ENCODE results near the gene ZNF587.
A peak's percentile ranks its signal among the peaks of the same experiment; 100 is the strongest.
"Not testable (repeated sequence)": the region's sequence is repeated elsewhere in the genome, so short reads cannot be mapped to it uniquely, and the experiment has no call there.

Gene ZNF587

GRCh38 chr19:57812975-57813820 lies 36.5 kb upstream of the ZNF587 start:
- not testable (repeated sequence) for H3K18ac ChIP-seq (ENCODE audit: low read depth in 1 of 2, low read length in 2 of 2); H3K9me3 ChIP-seq (ENCODE audit: control insufficient read depth, low read length); H2AK5ac ChIP-seq (ENCODE audit: low read length, severe bottlenecking); H3K23ac ChIP-seq (ENCODE audit: low read length in 2 of 2); H4K91ac ChIP-seq (ENCODE audit: low read length); H3K27ac ChIP-seq (ENCODE audit: low read length, poor library complexity, severe bottlenecking); H2BK12ac ChIP-seq (ENCODE audit: low read length in 2 of 2); H3K14ac ChIP-seq (ENCODE audit: low read length in 2 of 2); H3K27me3 ChIP-seq (ENCODE audit: control insufficient read depth in 1 of 2, insufficient read depth in 1 of 2, low read length in 2 of 2); H3K4me3 ChIP-seq (ENCODE audit: insufficient read depth in 1 of 2, low read depth in 1 of 2, low read length in 2 of 2); H3K4ac ChIP-seq (ENCODE audit: low read depth in 1 of 2, low read length in 2 of 2); H3K4me1 ChIP-seq (ENCODE audit: control insufficient read depth, insufficient read depth, low read depth, low read length); H2BK120ac ChIP-seq (ENCODE audit: low read depth, low read length); H2BK15ac ChIP-seq (ENCODE audit: low read depth, poor library complexity, severe bottlenecking); H3K4me2 ChIP-seq (ENCODE audit: low read length, poor library complexity, severe bottlenecking); H4K8ac ChIP-seq (ENCODE audit: low read length); H2AFZ ChIP-seq (ENCODE audit: low read depth, low read length); H3K9ac ChIP-seq (ENCODE audit: low read length); H2BK5ac ChIP-seq (ENCODE audit: low read depth, low read length, poor library complexity, severe bottlenecking); DNase-seq
- Histone ChIP-seq H3K36me3 (ENCODE audit: control insufficient read depth in 1 of 2, insufficient read depth in 2 of 2, low read depth in 1 of 2, low read length in 2 of 2) (peaks cover 14 to 25% of the 10 kb centered on the region in 2 experiments), H3K79me1 (replicated peaks; ENCODE audit: low read length, poor library complexity, severe bottlenecking) (peaks cover 27% of the 10 kb centered on the region)
- whole genome bisulfite sequencing: 93% methylated on average over 10 of the region's 13 CpGs

- Histone ChIP-seq H4K91ac (ENCODE audit: low read length) (peak overlapping the region; percentile 2), H2BK12ac (ENCODE audit: low read length in 2 of 2) (peak overlapping the region in 1 of 2 experiments; percentile 25), H3K4ac (ENCODE audit: low read depth in 1 of 2, low read length in 2 of 2) (no peak overlapping the region), H3K14ac (ENCODE audit: low read length in 2 of 2) (no peak overlapping the region), H3K36me3 (ENCODE audit: control insufficient read depth in 1 of 2, insufficient read depth in 2 of 2, low read depth in 1 of 2, low read length in 2 of 2) (peaks cover 14 to 21% of the 10 kb centered on the region in 2 experiments), H2AK5ac (ENCODE audit: low read length, severe bottlenecking) (no peak overlapping the region), H4K8ac (ENCODE audit: low read length) (peak overlapping the region; percentile 78), H3K27ac (ENCODE audit: low read length, poor library complexity, severe bottlenecking) (no peak overlapping the region), H2AFZ (ENCODE audit: low read depth, low read length) (peak overlapping the region; percentile 16), H3K9ac (ENCODE audit: low read length) (peak overlapping the region; percentile 95), H3K18ac (ENCODE audit: low read depth in 1 of 2, low read length in 2 of 2) (peak overlapping the region in 1 of 2 experiments; percentile 69), H3K9me3 (ENCODE audit: control insufficient read depth, low read length) (no peaks in the 10 kb centered on the region), H3K4me3 (ENCODE audit: insufficient read depth in 1 of 2, low read depth in 1 of 2, low read length in 2 of 2) (peak overlapping the region; percentile 71 to 99), H2BK120ac (ENCODE audit: low read depth, low read length) (no peak overlapping the region), H3K23ac (ENCODE audit: low read length in 2 of 2) (peak overlapping the region in 1 of 2 experiments; percentile 9), H3K4me2 (ENCODE audit: low read length, poor library complexity, severe bottlenecking) (peak overlapping the region; percentile 72), H3K27me3 (ENCODE audit: control insufficient read depth in 1 of 2, insufficient read depth in 1 of 2, low read length in 2 of 2) (no peaks in the 10 kb centered on the region), H2BK5ac (ENCODE audit: low read depth, low read length, poor library complexity, severe bottlenecking) (no peak overlapping the region), H3K4me1 (ENCODE audit: control insufficient read depth, insufficient read depth, low read depth, low read length) (peaks cover 10% of the 10 kb centered on the region), H2BK15ac (ENCODE audit: low read depth, poor library complexity, severe bottlenecking) (no peak overlapping the region), H3K79me1 (replicated peaks; ENCODE audit: low read length, poor library complexity, severe bottlenecking) (peaks cover 26% of the 10 kb centered on the region)
- DNase-seq: peak; percentile 6
- 15% methylated on average over 11 of the region's 13 CpGs for WGBS
Observed at GRCh38 chr19:57813919-57814504, 35.6 kb upstream of the ZNF587 start.

GRCh38 chr19:57814505-57815246 lies 35.0 kb upstream of the ZNF587 start, which contains the start of gene ZNF552:
TSS of gene ZNF552 (minus strand) at chr19:57814913. CDS start at chr19:57814743, 170 bp downstream.
- H4K91ac ChIP-seq (ENCODE audit: low read length): peak within 1 kb of the TSS; percentile 2
- H3K79me1 ChIP-seq (replicated peaks; ENCODE audit: low read length, poor library complexity, severe bottlenecking): peaks cover 25% of the 10 kb centered on the region
- no peaks in the 10 kb centered on the region for H3K27me3 ChIP-seq (ENCODE audit: control insufficient read depth in 1 of 2, insufficient read depth in 1 of 2, low read length in 2 of 2)
- H3K4ac ChIP-seq (ENCODE audit: low read depth in 1 of 2, low read length in 2 of 2): peak within 1 kb of the TSS in 1 of 2 experiments; percentile 13
- H3K9ac ChIP-seq (ENCODE audit: low read length): peak within 1 kb of the TSS; percentile 95
- H3K18ac ChIP-seq (ENCODE audit: low read depth in 1 of 2, low read length in 2 of 2): peak within 1 kb of the TSS; percentile 10 to 69
- no peak within 1 kb of the TSS for H2BK15ac ChIP-seq (ENCODE audit: low read depth, poor library complexity, severe bottlenecking)
- peak within 1 kb of the TSS; percentile 71 to 99 for H3K4me3 ChIP-seq (ENCODE audit: insufficient read depth in 1 of 2, low read depth in 1 of 2, low read length in 2 of 2)
- H3K23ac ChIP-seq (ENCODE audit: low read length in 2 of 2): peak within 1 kb of the TSS in 1 of 2 experiments; percentile 87
- H2AFZ ChIP-seq (ENCODE audit: low read depth, low read length): peak within 1 kb of the TSS; percentile 16
- WGBS: 1% methylated on average over 48 of the region's 50 CpGs
- H3K36me3 ChIP-seq (ENCODE audit: control insufficient read depth in 1 of 2, insufficient read depth in 2 of 2, low read depth in 1 of 2, low read length in 2 of 2): peaks cover 12 to 14% of the 10 kb centered on the region in 2 experiments
- H2BK12ac ChIP-seq (ENCODE audit: low read length in 2 of 2): peak within 1 kb of the TSS in 1 of 2 experiments; percentile 30
- peaks cover 9% of the 10 kb centered on the region for H3K4me1 ChIP-seq (ENCODE audit: control insufficient read depth, insufficient read depth, low read depth, low read length)
- peak within 1 kb of the TSS; percentile 2 for H2BK5ac ChIP-seq (ENCODE audit: low read depth, low read length, poor library complexity, severe bottlenecking)
- peak within 1 kb of the TSS in 1 of 2 experiments; percentile 72 for H3K14ac ChIP-seq (ENCODE audit: low read length in 2 of 2)
- H2BK120ac ChIP-seq (ENCODE audit: low read depth, low read length): no peak within 1 kb of the TSS
- peak within 1 kb of the TSS; percentile 78 for H4K8ac ChIP-seq (ENCODE audit: low read length)
- no peaks in the 10 kb centered on the region for H3K9me3 ChIP-seq (ENCODE audit: control insufficient read depth, low read length)
- H3K4me2 ChIP-seq (ENCODE audit: low read length, poor library complexity, severe bottlenecking): peak within 1 kb of the TSS; percentile 72
- H2AK5ac ChIP-seq (ENCODE audit: low read length, severe bottlenecking): no peak within 1 kb of the TSS
- DNase-seq: peak; percentile 96
- no peak within 1 kb of the TSS for H3K27ac ChIP-seq (ENCODE audit: low read length, poor library complexity, severe bottlenecking)
